GM12891 (cell line): Measurements from ENCODE around the gene GNL1.

ENCODE experiments used
- SPI1 ChIP-seq: IDR thresholded peaks from 2 replicates; pipeline ENCODE4 v1.6.1; 2011; ENCODE audit warnings: low read depth, low read length, control low read depth
- TAF1 ChIP-seq: IDR thresholded peaks from 2 replicates; pipeline ENCODE4 v1.6.1; 2011; ENCODE audit warnings: low read depth, low read length, control low read depth

DNA sequence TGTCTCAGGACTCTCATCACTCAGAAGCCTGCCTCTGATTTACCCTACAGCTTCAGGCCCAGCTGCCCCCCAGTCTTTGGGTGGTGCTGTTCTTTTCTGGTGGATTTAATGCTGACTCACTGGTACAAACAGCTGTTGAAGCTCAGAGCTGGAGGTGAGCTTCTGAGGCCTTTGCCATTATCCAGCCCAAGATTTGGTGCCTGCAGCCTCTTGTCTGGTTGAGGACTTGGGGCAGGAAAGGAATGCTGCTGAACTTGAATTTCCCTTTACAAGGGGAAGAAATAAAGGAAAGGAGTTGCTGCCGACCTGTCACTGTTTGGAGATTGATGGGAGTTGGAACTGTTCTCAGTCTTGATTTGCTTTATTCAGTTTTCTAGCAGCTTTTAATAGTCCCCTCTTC is 34.7 kb upstream of the GNL1 start:
- no peak for TF ChIP-seq TAF1
- no peak for TF ChIP-seq SPI1
